Measurements from ENCODE around the gene KRTAP5-9. TPM values are rescaled to one million over a fixed set of nuclear protein-coding genes. Genes with fewer than 3 reads are reported as not detected.
"Not testable (repeated sequence)": the region's sequence is repeated elsewhere in the genome, so short reads cannot be mapped to it uniquely, and the experiment has no call there.

KRTAP5-9 gene
- total and polyA plus RNA-seq, 2 of the 8 experiments (the other 6 are each of a cell fraction or from before 2014, with no cell fraction given): 0.11 TPM; not detected in 1

- H4K91ac ChIP-seq (replicated peaks; ENCODE audit: insufficient read length, low read length); H4K8ac ChIP-seq (ENCODE audit: extremely low read depth, insufficient read depth, low read length): not testable (repeated sequence)
These were observed 13.3 kb upstream of the KRTAP5-9 start for GRCh38 chr11:71534711-71535608.

More at GRCh38 chr11:71534711-71535608, 13.3 kb upstream of the KRTAP5-9 start:
- H2BK5ac ChIP-seq (ENCODE audit: low read depth, low read length); H2BK20ac ChIP-seq (ENCODE audit: low read length); H2AFZ ChIP-seq (ENCODE audit: low read length); FAIRE-seq; H2AK5ac ChIP-seq (ENCODE audit: low read depth, low read length); H4K5ac ChIP-seq (ENCODE audit: insufficient read length, low read depth, low read length); H4K20me1 ChIP-seq (replicated peaks in 1 of 2; ENCODE audit: control insufficient read depth in 1 of 2, insufficient read depth in 2 of 2, low read length in 2 of 2); H3K79me2 ChIP-seq (ENCODE audit: control insufficient read depth in 1 of 2, insufficient read depth in 2 of 2, low read length in 2 of 2); H3K27ac ChIP-seq (ENCODE audit: low read depth, low read length); H3K18ac ChIP-seq (ENCODE audit: extremely low read depth, low read length); H3K14ac ChIP-seq (ENCODE audit: insufficient read length); H3K4me3 ChIP-seq (ENCODE audit: extremely low read depth in 1 of 4, insufficient read depth in 2 of 4, low read depth in 3 of 4, low read length in 4 of 4); H3K79me1 ChIP-seq (ENCODE audit: low read depth, low read length); H3K36me3 ChIP-seq (ENCODE audit: control insufficient read depth in 2 of 4, insufficient read depth in 4 of 4, low read length in 3 of 4); H3K56ac ChIP-seq (replicated peaks; ENCODE audit: insufficient read length, low read depth, low read length); H3K4me2 ChIP-seq (ENCODE audit: insufficient read depth in 1 of 2, low read depth in 2 of 2, low read length in 2 of 2); POLR2A ChIA-PET (ENCODE audit: partially characterized antibody); H2BK12ac ChIP-seq (ENCODE audit: low read depth, low read length); H3K23me2 ChIP-seq (ENCODE audit: low read depth, low read length); H3K23ac ChIP-seq (ENCODE audit: insufficient read length); H3K4me1 ChIP-seq (replicated peaks in 1 of 4; ENCODE audit: control insufficient read depth in 3 of 4, insufficient read depth in 4 of 4, low read length in 3 of 4); H2BK15ac ChIP-seq (ENCODE audit: low read length); H3K4ac ChIP-seq (replicated peaks; ENCODE audit: insufficient read length, low read depth, low read length); H3K9ac ChIP-seq (replicated peaks in 1 of 4; ENCODE audit: extremely low read depth in 1 of 4, low read depth in 3 of 4, low read length in 3 of 4); H3K9me3 ChIP-seq (ENCODE audit: insufficient read depth in 2 of 2, low read depth in 1 of 2, low read length in 1 of 2); H2BK120ac ChIP-seq (replicated peaks; ENCODE audit: low read depth, low read length); H3K27me3 ChIP-seq (replicated peaks in 1 of 4; ENCODE audit: control insufficient read depth in 3 of 4, extremely low read depth in 1 of 4, insufficient read depth in 3 of 4, low read length in 3 of 4): not testable (repeated sequence)
- peak in 1 of 2 experiments; percentile 24 for DNase-seq (ENCODE audit: low read depth in 1 of 2, low spot score in 2 of 2)
- WGBS, 2 experiments (ENCODE audit: extremely low coverage in 1 of 2, insufficient coverage in 1 of 2, insufficient read length in 1 of 2, insufficient replicate concordance in 2 of 2, low coverage in 1 of 2, low lambda C conversion rate in 2 of 2, missing lambda C conversion rate in 1 of 2): 87% methylated on average over 17 of the region's 17 CpGs; no CpG with 5 or more reads in 1 of the 2 experiments
- CTCF ChIA-PET (ENCODE audit: partially characterized antibody): interaction anchor here (0.6 kb wide), 1 partner anchor 115 kb away, joined by 3 read pairs; no protein-coding TSS in a partner anchor

All from H1 (cell line).